Amniotic epithelial cell (primary cell): ENCODE data around the gene CKLF.
"Not testable (repeated sequence)": the region's sequence is repeated elsewhere in the genome, so short reads cannot be mapped to it uniquely, and the experiment has no call there.

Experiments used
- DNase-seq: peaks from one replicate; pipeline ENCODE4 v3.0.0-alpha.2; 2010; ENCODE audit warnings: low read depth

Gene CKLF

DNA sequence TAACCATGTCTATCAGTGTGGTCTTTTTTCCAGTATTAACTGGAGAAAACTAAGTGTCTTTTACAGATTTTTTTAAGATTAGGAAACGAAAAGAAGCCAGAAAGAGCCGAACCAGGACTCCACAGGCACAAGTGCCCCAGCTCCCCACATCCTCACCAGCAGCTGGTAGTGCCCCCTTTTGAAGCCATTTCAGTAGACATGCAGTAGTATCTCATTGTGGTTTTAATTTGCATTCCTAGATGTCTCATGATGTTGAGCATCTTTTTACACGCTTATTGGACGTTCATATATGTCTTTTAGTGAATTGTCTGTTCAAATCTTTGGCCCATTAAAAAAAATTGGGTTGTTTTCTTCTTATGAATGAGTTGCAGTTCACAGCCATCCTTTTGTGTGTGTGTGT, 47.4 kb downstream of the CKLF start:
- no peak for DNase-seq

DNA sequence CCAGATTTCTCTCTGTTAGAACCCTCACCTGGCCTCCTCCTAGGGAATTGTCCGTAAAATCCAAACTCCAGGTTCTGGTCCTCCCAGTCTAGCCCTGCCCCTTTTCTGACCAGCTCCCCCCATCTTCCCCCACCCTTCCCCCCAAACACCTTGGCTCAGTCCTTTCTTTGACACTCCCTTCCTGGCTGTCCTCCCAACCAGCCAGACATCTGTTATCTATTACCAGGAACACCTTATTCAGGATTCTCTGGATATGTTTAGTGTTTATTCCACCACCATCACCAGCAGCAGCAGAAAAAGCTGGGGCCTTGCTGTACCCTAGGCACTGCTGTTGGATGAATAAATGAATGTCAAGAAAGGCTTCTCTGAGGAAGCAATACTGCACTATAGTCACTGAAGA, 48.1 kb downstream of the CKLF start:
- no peak for DNase-seq

DNA sequence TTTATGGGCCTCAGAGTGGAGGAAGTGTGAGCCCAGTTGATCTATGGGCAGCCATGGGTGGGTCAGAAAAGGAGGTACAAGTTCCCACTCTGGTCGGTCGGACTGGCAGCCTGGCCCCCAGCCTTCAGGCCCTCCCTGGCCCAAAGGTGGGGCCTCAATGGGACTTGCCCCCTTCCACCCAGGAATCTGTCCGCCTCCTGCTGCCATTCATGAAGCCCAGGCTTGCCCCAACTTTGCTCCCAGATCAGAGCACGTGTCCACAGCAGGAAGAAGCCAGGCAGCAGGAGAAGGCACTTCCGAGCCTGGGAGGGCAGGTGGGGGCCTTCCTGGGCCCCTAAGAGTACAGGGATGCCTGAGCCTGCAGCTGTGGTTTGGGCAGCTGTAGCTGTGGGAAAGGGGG, 49.1 kb downstream of the CKLF start:
- DNase-seq: no peak

DNA sequence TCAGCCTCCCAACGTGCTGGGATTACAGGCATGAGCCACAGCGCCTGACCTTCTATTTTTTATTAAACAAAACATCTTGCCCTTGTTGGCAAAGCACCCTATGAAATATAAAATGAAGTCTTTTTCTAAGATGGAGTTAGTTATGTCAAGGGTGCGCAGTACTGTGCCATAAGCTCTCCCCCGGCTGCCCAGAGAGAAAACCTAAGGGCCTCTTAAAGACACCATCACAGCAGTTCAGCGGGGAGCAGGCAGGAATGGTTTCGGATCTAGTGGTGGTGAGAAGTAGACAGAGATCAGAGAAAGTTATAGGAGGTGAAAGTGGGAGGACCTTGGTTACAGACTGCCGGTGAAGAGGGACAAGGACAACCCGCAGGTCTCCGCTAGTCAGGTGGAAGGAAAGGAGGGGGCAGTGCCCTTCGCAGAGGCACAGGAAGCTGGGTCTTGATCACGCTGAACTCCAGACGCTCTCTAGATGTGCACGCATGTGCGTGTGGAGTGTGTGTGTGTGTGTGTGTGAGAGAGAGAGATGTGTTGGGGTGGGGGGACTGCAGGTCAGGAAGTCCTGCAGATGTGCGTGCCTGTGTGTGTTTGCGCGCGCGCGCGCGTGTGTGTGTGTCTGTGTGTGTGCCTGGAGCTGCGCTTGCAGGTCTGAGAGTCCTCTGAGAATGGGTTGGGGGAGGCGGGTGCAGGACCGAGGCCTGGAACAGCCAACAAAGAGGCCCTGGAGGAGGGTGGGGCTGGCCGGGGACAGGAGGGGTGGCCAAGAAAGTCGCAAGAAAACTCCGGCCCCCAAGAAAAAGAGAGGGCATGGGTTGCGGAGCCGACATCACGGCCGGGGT, 51.4 kb downstream of the CKLF start:
- peak; percentile 65 for DNase-seq

DNA sequence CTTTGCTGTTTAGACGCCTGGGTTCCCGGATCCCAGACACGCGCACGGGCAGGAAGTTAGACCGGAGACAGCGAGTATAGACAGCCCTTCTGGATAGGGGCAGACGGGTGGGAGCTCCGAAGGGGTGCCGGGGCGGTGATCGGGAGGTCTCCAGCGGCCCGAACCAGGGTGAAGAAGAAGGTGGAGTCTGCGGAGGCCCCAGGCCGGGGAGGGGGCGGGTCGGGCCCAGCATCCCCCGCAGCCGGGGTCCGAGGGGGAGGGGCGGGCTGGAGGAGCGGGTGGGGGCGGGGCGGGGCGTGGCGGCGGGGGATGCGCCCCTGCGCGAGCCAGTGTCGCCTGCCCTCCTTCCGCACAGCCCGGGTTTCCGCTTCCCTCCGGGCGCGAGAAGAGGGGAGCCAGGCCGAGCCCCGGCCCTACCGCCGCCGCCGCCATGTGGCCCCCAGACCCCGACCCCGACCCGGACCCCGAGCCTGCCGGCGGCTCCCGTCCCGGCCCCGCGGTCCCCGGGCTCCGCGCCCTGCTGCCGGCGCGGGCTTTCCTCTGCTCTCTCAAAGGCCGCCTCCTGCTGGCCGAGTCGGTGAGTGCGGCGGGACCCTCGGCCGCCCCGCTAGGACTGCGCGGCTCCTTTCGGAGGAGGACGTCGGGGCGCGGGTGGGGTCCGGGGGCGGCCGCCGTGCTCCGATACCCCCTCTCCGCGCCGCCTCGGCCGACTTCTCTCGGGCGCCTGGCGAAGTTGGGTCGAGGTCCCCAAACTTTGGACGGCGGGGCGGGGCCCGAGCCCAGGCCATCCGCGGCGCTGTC, 52.2 kb downstream of the CKLF start, which contains the start of gene CMTM3:
Gene CMTM3, plus strand, starts transcription at position 329 of the 801 bp plus-strand sequence. Its CDS starts 102 bp downstream, at position 431.
- DNase-seq: peak; percentile 40

DNA sequence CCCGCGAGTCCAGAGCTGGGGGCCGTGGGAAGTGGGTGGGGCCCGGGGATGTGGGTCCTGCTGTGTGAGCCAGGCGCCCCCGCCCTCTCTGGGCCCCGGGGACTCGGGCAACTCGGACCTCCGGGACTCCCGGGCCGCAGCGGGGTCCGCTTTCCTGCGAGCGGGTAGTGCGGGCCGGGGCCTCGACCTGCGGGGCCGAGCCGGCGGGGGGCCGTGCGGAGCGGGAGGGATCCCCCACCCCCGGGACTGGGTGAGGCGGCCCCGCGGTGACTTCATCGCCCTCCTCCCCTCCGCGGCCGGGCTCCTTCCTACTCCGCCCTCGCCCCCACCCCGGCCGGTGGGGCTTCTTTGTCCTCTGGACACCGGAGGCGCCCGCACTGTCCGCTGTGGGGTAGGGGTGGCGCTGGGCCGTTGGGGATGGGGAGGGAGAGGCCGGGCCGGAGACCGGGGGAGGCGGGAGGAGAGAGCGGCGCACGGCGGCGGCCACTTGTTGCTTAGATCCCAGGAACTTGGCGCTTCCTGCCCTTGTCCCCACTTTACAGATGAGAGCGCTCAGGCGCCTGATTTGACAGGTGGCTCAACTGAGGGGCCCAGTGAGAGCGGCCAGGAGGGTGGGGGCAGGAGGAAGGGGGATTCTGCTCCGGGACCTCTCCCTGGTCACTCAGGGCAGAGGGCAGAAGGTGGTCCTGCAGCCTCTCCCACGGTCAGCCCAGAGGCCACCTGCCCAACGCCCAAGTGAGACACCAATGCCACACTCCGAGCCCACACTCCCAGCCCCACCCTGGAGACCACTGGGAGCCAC, 53.0 kb downstream of the CKLF start:
- no peak for DNase-seq

DNA sequence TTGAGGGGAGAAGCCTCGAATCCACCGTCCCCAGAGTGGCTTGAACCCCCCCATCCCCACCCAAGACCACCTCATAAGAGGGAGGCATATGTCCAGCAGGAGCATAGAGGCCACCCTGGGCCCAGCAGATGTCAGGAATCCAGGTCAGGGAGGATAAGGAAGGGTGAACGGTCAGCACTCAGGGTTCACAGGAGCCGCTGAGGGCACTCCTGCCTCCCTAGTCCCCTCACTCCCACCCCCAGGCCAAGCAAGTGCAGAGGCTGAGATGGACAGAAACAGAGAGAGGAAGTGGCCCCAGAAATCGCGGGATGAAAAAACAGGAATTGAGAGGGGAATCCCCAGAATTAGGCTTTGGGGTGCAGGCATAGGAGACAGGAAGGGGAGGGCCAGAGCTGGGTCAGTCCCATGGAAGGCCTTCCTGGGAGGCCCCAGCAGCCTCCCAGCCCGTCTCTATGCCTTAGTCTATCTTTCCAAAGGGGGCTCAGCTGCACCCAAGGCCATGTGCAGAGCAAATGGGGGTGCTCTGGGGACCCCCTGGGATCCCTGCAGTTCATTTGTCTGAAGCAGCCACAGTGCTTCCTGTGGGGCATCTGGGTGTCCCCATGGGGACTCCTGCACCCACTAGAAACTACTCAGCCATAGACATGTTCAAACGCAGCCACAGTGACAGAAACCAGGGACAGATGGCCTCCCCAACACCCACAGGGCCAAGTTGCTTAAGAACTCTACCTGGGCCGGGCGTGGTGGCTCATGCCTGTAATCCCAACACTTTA, 53.8 kb downstream of the CKLF start:
- DNase-seq: no peak

DNA sequence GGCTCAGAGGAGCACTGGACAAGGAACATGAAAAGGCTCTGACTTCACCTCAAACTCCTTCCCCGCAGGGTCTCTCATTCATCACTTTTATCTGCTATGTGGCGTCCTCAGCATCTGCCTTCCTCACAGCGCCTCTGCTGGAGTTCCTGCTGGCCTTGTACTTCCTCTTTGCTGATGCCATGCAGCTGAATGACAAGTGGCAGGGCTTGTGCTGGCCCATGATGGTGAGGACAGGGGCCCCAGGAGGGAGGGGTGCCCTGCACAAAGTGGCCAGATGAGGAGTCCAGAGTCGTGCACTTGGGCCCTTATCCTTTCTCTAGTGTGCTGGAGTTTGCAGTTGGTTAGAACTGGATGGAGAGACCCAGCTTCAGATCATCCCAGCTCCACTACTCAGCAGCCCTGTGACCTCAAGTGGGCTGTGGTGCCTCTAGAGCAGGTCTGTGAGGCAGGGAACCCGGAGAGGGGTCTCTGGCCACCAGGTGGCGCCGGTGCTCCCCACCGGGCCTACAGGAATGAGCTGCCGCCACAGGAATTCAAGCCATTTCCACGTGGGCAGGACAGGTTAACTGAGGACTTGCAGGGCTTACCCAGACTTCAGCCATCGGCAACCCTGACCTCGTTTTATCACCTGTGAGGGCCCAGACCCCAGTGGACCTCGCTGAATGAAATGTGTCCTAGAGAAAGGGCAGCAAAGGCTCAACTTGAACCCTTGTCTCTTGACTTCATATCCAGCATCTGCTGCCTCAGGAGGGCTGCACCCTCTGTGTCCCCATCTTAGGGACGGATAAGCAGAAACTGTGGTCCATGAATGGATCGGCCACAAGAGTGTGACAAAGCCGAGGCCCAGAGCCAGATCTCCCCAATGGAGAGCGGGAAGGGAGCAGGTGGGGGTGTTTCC, 56.1 kb downstream of the CKLF start:
- peak; percentile 89 for DNase-seq

DNA sequence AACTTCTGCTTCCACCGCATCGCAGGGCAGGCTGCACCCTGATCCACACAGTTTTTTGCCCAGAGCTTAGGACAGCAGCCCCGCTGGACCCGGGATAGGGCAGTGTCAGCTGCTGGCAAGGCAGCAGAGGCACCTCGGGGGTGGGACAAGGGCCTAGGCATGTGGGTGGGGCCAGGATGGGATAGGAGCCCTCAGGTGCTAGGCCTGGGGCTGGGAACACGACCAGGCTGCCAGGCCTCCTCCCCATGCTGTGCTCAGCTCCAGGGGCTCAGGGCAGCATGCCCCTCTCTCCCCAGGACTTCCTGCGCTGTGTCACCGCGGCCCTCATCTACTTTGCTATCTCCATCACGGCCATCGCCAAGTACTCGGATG, 56.7 kb downstream of the CKLF start:
- no peak for DNase-seq

DNA sequence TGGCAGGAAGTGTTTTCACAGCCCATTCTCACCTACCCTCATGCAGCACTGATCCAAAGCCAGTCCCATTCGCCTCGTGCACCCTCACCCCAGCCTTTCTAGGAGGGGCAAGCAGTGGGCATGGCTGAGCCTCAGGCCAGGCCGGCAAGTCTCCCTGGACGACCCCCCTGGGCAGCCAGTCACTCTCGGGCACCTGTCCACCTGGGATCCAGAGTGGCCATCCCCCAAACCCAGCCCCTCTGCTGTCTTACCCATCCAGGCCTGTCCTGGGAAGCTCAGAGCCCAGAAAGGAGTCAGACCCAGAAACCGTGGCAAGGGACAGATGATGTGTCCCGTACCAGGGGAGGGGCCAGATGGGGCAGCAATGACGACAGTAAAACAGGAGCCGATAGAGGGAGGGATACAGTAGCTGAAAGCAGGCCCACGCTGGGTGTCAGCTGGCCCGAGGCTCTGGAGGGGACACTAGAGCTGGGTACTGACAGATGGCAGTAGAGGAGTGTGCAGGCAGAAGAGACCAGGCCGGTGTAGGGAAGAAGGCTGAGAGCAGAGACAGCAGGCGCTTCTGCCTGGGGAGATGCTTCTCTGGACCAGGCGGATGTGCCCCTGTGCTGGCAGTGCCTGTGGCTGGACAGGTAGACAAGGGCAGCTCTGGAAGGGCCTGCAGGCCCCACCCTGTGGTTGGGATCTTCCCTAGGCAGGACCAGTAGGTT, 57.9 kb downstream of the CKLF start:
- DNase-seq: no peak

DNA sequence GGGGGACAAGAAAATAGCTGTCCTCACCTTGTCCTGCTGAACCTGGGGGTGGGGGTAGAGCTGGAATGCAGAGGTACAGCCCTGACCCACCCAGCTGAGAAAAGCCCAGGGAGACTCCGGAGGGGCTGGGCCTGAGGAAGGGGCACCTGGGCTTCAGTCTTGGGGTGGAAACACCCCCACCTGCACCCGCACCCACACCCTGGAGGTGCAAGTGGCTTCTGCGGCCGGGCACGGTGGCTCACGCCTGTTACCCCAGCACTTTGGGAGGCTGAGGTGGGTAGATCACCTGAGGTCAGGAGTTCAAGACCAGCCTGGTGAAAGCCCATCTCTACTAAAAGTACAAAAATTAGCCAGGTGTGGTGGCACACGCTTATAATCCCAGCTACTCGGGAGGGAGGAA, 59.5 kb downstream of the CKLF start:
- not testable (repeated sequence) for DNase-seq

DNA sequence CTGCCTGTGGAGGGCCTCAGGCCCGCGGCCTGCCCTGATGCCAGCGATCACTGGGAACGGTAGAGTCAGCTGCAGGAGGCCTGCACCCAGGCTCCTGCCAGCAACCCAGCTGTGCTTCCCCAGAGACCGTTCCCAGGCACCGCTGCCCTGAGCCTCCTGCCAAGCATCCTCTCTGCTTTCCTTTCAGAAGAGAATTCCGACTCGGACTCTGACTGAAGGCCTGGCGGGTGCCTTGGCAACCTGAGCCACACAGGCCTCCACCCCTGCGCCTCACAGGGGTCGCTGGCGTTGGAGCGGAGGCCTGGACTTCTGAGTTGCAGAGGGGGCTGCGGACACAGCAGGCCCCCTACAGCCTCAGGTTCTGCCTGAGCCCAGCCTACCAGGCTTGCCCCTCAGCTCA, 60.0 kb downstream of the CKLF start:
- DNase-seq: no peak

DNA sequence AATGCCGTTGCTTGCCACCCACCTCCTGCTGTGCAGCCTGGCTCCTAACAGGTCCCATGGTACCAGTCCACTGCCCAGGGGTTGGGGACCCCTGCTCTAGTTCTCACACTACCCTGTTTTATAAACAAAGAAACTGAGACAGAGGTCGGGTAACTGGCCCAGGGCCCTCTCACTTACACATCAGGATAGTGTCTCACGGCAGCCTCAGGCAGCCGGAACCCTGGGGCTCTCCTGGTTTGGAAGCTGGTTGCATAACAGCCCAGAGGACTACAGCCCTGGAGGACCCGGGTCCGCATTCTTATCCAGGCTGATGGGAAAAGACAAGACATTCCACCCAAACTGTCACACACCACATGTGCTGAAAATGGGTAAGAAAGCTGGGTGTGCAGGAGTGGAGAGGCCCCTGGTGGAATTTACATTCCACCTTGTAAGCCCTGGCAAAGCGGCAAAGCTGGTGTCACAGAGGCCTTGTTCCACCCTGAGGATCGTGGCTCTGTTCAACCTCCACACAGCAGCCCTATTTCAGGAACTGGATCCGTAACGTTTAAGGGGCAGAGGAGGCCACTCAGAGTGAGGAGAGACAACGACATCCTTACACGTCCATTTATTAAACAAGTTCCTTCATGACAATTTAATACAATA, 61.9 kb downstream of the CKLF start:
- no peak for DNase-seq
